GM06990 (cell line): ENCODE measurements around the gene GKN2.

Experiments
- DNase-seq: peaks from one replicate; pipeline ENCODE4 v3.0.0-alpha.2; 2011; ENCODE audit not compliant: insufficient read length; ENCODE audit errors: extremely low read depth
- H3K27me3 ChIP-seq: replicated peaks from 2 replicates; pipeline ENCODE4 v1.6.0; 2011; ENCODE audit warnings: low read length; ENCODE audit not compliant: control insufficient read depth, insufficient read depth
- H3K36me3 ChIP-seq: 2 replicates; pipeline ENCODE4 v1.5.1; 2011; ENCODE audit warnings: low read length; ENCODE audit not compliant: control insufficient read depth, insufficient read depth
- H3K4me3 ChIP-seq: replicated peaks from 2 replicates; pipeline ENCODE4 v1.5.1; 2011; ENCODE audit warnings: low read depth, mild to moderate bottlenecking, control low read depth, low read length
- TF ChIP-seq, protein P1 (sequence below): IDR thresholded peaks from 2 replicates; pipeline ENCODE4 v1.5.1; 2011; ENCODE audit warnings: low read length, control low read depth, mild to moderate bottlenecking, inconsistent platforms; ENCODE audit not compliant: insufficient read depth, poor library complexity, severe bottlenecking

The GKN2 gene

DNA sequence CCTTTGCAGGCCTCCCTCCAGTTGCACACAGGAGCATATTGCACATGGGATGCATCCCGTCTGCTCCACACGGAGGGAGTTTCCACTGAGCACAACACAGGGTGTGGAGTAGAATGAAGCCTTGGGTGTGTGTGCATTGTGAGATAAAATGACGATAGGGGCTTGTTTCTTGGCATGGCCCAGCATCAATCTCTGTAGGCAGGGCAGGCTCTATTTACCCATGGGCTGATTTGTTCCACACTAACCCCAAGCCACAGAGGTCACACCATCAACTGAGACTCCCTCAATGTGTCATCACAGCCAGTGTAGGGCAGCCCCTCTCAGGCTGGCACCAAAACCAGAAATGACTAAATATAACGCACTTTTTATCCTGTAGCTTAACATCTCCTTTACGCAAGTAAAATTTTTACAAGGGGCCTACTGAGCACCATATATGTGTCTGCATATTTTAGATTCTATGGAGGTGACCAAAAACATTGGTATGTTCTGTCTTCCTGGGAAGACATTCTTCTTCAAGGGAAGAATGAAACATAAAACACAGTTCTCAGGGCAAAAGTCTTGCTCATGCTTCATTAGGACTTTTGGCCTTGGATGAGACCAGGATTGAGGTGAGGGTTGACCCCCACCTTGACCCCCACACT, 19.0 kb upstream of the GKN2 start:
- DNase-seq, result no peak
- Histone ChIP-seq H3K27me3 (no peaks in the 10 kb centered on the region; the same call in 1 of the 2 replicates), H3K36me3 (no peaks in the 10 kb centered on the region), H3K4me3 (no peak overlapping the region)
- TF ChIP-seq, protein P1, sequence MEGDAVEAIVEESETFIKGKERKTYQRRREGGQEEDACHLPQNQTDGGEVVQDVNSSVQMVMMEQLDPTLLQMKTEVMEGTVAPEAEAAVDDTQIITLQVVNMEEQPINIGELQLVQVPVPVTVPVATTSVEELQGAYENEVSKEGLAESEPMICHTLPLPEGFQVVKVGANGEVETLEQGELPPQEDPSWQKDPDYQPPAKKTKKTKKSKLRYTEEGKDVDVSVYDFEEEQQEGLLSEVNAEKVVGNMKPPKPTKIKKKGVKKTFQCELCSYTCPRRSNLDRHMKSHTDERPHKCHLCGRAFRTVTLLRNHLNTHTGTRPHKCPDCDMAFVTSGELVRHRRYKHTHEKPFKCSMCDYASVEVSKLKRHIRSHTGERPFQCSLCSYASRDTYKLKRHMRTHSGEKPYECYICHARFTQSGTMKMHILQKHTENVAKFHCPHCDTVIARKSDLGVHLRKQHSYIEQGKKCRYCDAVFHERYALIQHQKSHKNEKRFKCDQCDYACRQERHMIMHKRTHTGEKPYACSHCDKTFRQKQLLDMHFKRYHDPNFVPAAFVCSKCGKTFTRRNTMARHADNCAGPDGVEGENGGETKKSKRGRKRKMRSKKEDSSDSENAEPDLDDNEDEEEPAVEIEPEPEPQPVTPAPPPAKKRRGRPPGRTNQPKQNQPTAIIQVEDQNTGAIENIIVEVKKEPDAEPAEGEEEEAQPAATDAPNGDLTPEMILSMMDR, result no peak

DNA sequence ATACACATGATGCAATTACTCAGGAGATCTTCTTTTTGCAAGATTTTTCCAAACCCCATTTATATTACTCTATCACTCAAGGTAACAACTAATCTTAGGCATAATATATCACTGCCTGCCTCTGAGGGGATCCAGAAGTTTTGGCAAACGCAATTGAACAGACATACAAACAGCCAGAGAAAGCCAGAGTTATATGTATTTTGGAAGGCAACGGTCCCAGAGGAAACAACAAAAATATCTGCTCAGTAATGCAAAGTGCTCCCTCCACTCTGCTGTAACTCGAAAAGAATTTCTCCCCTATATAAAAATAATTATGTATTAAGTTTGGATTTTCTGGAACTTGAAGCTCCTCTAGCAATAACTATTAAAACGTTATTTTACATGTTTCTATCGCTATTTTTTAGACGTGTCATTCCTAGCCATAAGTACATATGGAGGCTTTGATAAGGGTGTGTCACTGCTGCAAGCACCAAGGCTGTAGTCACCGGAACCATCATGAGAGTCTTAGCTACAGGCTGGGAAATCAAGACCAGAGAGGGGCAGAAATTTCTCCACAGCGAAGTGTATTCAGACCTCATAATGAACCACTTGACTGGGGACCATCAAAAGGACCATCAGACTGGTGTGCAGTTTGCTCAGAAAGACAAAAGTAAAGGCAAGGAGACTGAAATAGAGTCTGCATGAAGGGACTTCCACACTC, 18.0 kb upstream of the GKN2 start:
- no peaks in the 10 kb centered on the region for H3K36me3 ChIP-seq
- H3K27me3 ChIP-seq, result no peaks in the 10 kb centered on the region; the same call in 1 of the 2 replicates
- TF ChIP-seq, protein P1, result no peak
- H3K4me3 ChIP-seq, result no peak overlapping the region
- no peak for DNase-seq

DNA sequence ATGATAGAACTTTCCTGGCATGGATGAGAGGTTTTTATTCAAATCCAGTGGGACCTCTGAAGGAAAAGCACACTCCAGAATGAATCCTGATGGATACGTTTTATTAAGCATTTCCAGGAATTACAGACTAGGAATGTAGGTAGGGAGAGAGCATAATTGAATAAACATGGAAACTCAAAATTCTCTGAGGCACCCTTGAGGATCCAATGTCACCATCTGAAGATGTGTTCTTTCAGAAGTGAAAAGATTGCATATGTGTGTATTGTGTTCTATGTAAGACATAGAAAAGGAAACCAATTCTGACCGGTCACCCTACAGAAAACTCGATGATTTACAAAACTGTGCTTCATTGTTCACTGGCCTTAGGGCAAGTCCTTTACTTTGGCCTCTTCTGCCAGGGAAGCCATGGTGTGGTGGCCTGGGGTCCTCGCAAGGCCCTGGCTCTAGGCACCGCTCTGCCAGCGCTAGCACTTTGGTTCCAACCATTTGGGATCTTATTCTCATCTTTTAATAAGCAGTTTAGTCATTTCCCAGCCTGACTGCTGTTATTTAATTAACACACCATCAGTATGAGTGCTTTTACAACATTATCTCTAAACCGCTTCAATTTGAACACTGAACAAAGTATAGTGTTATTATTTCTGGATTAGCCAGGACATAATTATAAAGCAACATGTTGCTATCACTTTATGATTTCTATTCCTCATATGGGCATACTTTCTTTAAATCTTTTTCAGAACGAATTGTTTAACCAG, 17.2 kb upstream of the GKN2 start:
- H3K4me3 ChIP-seq, result no peak overlapping the region
- H3K27me3 ChIP-seq, result no peaks in the 10 kb centered on the region; the same call in 1 of the 2 replicates
- TF ChIP-seq, protein P1, result no peak
- no peaks in the 10 kb centered on the region for H3K36me3 ChIP-seq
- DNase-seq, result no peak

DNA sequence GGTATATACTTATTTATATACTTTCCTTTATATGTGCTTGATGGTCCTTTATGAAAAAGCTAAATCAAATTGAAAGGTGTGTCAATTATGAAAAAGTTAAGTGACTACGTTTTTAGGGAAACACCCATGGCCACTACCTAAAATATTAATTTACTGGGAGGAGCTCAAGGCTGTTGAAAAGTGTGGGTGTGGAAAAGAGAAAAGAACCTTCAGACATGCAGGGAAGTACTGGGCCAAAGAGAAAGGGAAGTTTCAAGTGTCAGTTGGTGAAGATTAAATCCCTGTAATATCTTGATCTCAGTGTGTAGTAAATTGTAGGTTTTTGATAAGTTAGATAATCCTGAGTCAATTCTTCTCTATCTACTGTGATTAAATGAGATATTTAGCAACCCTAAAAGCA, 15.5 kb upstream of the GKN2 start:
- no peak for DNase-seq
- TF ChIP-seq, protein P1, result no peak
- Histone ChIP-seq H3K36me3 (no peaks in the 10 kb centered on the region), H3K27me3 (no peaks in the 10 kb centered on the region), H3K4me3 (no peak overlapping the region)

DNA sequence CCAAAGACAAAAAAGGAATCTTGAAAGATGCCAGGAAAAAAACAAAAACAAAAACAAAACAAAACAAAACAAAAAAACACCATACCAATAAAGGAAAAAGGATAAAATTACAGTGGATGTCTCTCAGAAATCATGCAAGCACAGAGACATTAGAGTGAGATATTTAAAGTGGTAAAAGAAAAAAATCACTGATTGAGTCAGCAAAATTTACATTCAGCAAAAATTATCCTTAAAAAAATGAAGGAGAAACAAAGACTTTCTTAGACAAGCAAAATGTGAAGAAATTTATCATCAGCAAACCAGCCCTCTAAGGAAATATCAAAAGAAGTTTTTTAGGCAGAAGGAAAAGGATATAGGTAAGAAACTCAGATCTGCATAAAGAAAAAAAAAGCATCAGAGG, 11.6 kb upstream of the GKN2 start:
- DNase-seq, result no peak
- Histone ChIP-seq H3K27me3 (no peaks in the 10 kb centered on the region), H3K4me3 (no peak overlapping the region), H3K36me3 (no peaks in the 10 kb centered on the region)
- TF ChIP-seq, protein P1, result no peak
